Activated CD8-positive, alpha-beta memory T cell treated with anti-CD3 and anti-CD28 coated beads, Interleukin-2, amount 50 U/mL, for 48 hours (primary cell): ENCODE results near the gene RPS29.
"Not testable (repeated sequence)": the region's sequence is repeated elsewhere in the genome, so short reads cannot be mapped to it uniquely, and the experiment has no call there.

Source experiments
- DNase-seq: peaks from one replicate; pipeline ENCODE4 v3.0.0-alpha.2; 2020

Gene RPS29

GRCh38 chr14:49594347-49595091, 8.3 kb upstream of the RPS29 start:
- DNase-seq, result no peak

- DNase-seq, result no peak
Observed at GRCh38 chr14:49593016-49593415, 6.8 kb upstream of the RPS29 start.

- DNase-seq, result no peak
Observed at GRCh38 chr14:49589387-49589786, 3.2 kb upstream of the RPS29 start.

- DNase-seq, result peak; percentile 73
Observed at GRCh38 chr14:49586673-49587460, 687 bp upstream of the RPS29 start.

- not testable (repeated sequence) for DNase-seq
Observed at GRCh38 chr14:49584981-49585640, 1.1 kb downstream of the RPS29 start.

- DNase-seq, result no peak
Observed at GRCh38 chr14:49584058-49584457, 2.1 kb downstream of the RPS29 start.

GRCh38 chr14:49583629-49584028, 2.6 kb downstream of the RPS29 start:
- DNase-seq, result no peak

- no peak for DNase-seq
Observed at GRCh38 chr14:49582113-49582977, 3.8 kb downstream of the RPS29 start.

- no peak for DNase-seq
Observed at GRCh38 chr14:49581209-49582112, 4.7 kb downstream of the RPS29 start.

- no peak for DNase-seq
Observed at GRCh38 chr14:49579841-49580240, 6.3 kb downstream of the RPS29 start.

- no peak for DNase-seq
Observed at GRCh38 chr14:49578141-49578540, 8.0 kb downstream of the RPS29 start.

- DNase-seq, result no peak
Observed at GRCh38 chr14:49574038-49574437, 12.1 kb downstream of the RPS29 start.

- no peak for DNase-seq
Observed at GRCh38 chr14:49569281-49569680, 16.9 kb downstream of the RPS29 start.

- DNase-seq, result no peak
Observed at GRCh38 chr14:49566714-49567113, 19.5 kb downstream of the RPS29 start.

GRCh38 chr14:49559979-49560768, 26.0 kb downstream of the RPS29 start:
- DNase-seq, result no peak

- no peak for DNase-seq
Observed at GRCh38 chr14:49553892-49554291, 32.3 kb downstream of the RPS29 start.

GRCh38 chr14:49553106-49553505, 33.1 kb downstream of the RPS29 start:
- DNase-seq, result no peak

GRCh38 chr14:49551569-49551968, 34.6 kb downstream of the RPS29 start:
- DNase-seq, result no peak

GRCh38 chr14:49550286-49551184, 35.6 kb downstream of the RPS29 start:
- DNase-seq, result no peak

GRCh38 chr14:49549881-49550280, 36.3 kb downstream of the RPS29 start:
- DNase-seq, result no peak
